ENCODE measurements around the gene GRIN2A.

The GRIN2A gene

GRCh38 chr16:9964426-9964825, 217.8 kb downstream of the GRIN2A start:
- ATAC-seq (ENCODE audit: low read depth) (no peak), DNase-seq (ENCODE audit: low spot score) (no peak)
- no peaks in the 10 kb centered on the region for H3K27me3 ChIP-seq (ENCODE audit: insufficient read depth, poor library complexity, severe bottlenecking)
- no peaks in the 10 kb centered on the region for H3K36me3 ChIP-seq (ENCODE audit: low read depth)
- H3K4me3 ChIP-seq (ENCODE audit: severe bottlenecking) = no peak overlapping the region
- no peak for TF ChIP-seq CTCF (IDR thresholded peaks at IDR 0.05; ENCODE audit: poor library complexity, severe bottlenecking)
- H3K27ac ChIP-seq (ENCODE audit: poor library complexity, severe bottlenecking) = no peak overlapping the region
- H3K9me3 ChIP-seq (ENCODE audit: severe bottlenecking) = no peaks in the 10 kb centered on the region
- H3K4me1 ChIP-seq (ENCODE audit: insufficient read depth, poor library complexity, severe bottlenecking) = no peaks in the 10 kb centered on the region

- Histone ChIP-seq H3K27me3 (ENCODE audit: insufficient read depth, poor library complexity, severe bottlenecking) (peaks cover 6% of the 10 kb centered on the region), H3K9me3 (ENCODE audit: severe bottlenecking) (no peaks in the 10 kb centered on the region), H3K4me1 (ENCODE audit: insufficient read depth, poor library complexity, severe bottlenecking) (no peaks in the 10 kb centered on the region), H3K27ac (ENCODE audit: poor library complexity, severe bottlenecking) (no peak overlapping the region), H3K4me3 (ENCODE audit: severe bottlenecking) (no peak overlapping the region), H3K36me3 (ENCODE audit: low read depth) (no peaks in the 10 kb centered on the region)
- TF ChIP-seq CTCF (IDR thresholded peaks at IDR 0.05; ENCODE audit: poor library complexity, severe bottlenecking) = no peak
- ATAC-seq (ENCODE audit: low read depth) (no peak), DNase-seq (ENCODE audit: low spot score) (no peak)
These were observed 224.8 kb downstream of the GRIN2A start for GRCh38 chr16:9957433-9957832.

- Histone ChIP-seq H3K27me3 (ENCODE audit: insufficient read depth, poor library complexity, severe bottlenecking) (peaks cover 6% of the 10 kb centered on the region), H3K27ac (ENCODE audit: poor library complexity, severe bottlenecking) (no peak overlapping the region), H3K4me3 (ENCODE audit: severe bottlenecking) (no peak overlapping the region), H3K36me3 (ENCODE audit: low read depth) (no peaks in the 10 kb centered on the region), H3K9me3 (ENCODE audit: severe bottlenecking) (no peaks in the 10 kb centered on the region), H3K4me1 (ENCODE audit: insufficient read depth, poor library complexity, severe bottlenecking) (no peaks in the 10 kb centered on the region)
- TF ChIP-seq CTCF (IDR thresholded peaks at IDR 0.05; ENCODE audit: poor library complexity, severe bottlenecking) = no peak
- DNase-seq (ENCODE audit: low spot score) = no peak
- no peak for ATAC-seq (ENCODE audit: low read depth)
These were observed 225.2 kb downstream of the GRIN2A start for GRCh38 chr16:9957002-9957401.

- H3K27ac ChIP-seq (ENCODE audit: poor library complexity, severe bottlenecking) = no peak overlapping the region
- no peaks in the 10 kb centered on the region for H3K4me1 ChIP-seq (ENCODE audit: insufficient read depth, poor library complexity, severe bottlenecking)
- peaks cover 6% of the 10 kb centered on the region for H3K27me3 ChIP-seq (ENCODE audit: insufficient read depth, poor library complexity, severe bottlenecking)
- no peak for TF ChIP-seq CTCF (IDR thresholded peaks at IDR 0.05; ENCODE audit: poor library complexity, severe bottlenecking)
- DNase-seq (ENCODE audit: low spot score) (no peak), ATAC-seq (ENCODE audit: low read depth) (no peak)
- no peak overlapping the region for H3K4me3 ChIP-seq (ENCODE audit: severe bottlenecking)
- no peaks in the 10 kb centered on the region for H3K36me3 ChIP-seq (ENCODE audit: low read depth)
- H3K9me3 ChIP-seq (ENCODE audit: severe bottlenecking) = no peaks in the 10 kb centered on the region
These were observed 226.6 kb downstream of the GRIN2A start for GRCh38 chr16:9955677-9956076.

- TF ChIP-seq CTCF (IDR thresholded peaks at IDR 0.05; ENCODE audit: poor library complexity, severe bottlenecking) = no peak
- H3K4me1 ChIP-seq (ENCODE audit: insufficient read depth, poor library complexity, severe bottlenecking) = no peaks in the 10 kb centered on the region
- no peak for ATAC-seq (ENCODE audit: low read depth)
- peaks cover 6% of the 10 kb centered on the region for H3K27me3 ChIP-seq (ENCODE audit: insufficient read depth, poor library complexity, severe bottlenecking)
- no peak overlapping the region for H3K4me3 ChIP-seq (ENCODE audit: severe bottlenecking)
- DNase-seq (ENCODE audit: low spot score) = no peak
- H3K9me3 ChIP-seq (ENCODE audit: severe bottlenecking) = no peaks in the 10 kb centered on the region
- H3K27ac ChIP-seq (ENCODE audit: poor library complexity, severe bottlenecking) = no peak overlapping the region
- H3K36me3 ChIP-seq (ENCODE audit: low read depth) = no peaks in the 10 kb centered on the region
These were observed 228.2 kb downstream of the GRIN2A start for GRCh38 chr16:9953908-9954570.
